Measurements from ENCODE around the gene B3GALNT2.
"Not testable (repeated sequence)": the region's sequence is repeated elsewhere in the genome, so short reads cannot be mapped to it uniquely, and the experiment has no call there.

B3GALNT2 gene

GRCh38 chr1:235545292-235545930 lies 41.2 kb upstream of the B3GALNT2 start:
- Histone ChIP-seq H3K4me3 (replicated peaks; ENCODE audit: low read depth, low read length) (no peak overlapping the region), H3K27me3 (replicated peaks; ENCODE audit: control insufficient read depth, insufficient read depth, low read length) (no peaks in the 10 kb centered on the region), H3K36me3 (ENCODE audit: control insufficient read depth, insufficient read depth, low read length) (no peaks in the 10 kb centered on the region)
- no peak for TF ChIP-seq CTCF (IDR thresholded peaks at IDR 0.05; ENCODE audit: insufficient read depth, low read length, poor library complexity, severe bottlenecking)
- DNase-seq (ENCODE audit: extremely low read depth, insufficient read length): no peak

GRCh38 chr1:235542845-235543244 lies 38.6 kb upstream of the B3GALNT2 start:
- H3K27me3 ChIP-seq (replicated peaks; ENCODE audit: control insufficient read depth, insufficient read depth, low read length); H3K36me3 ChIP-seq (ENCODE audit: control insufficient read depth, insufficient read depth, low read length); DNase-seq (ENCODE audit: extremely low read depth, insufficient read length); H3K4me3 ChIP-seq (replicated peaks; ENCODE audit: low read depth, low read length): not testable (repeated sequence)

- no peak for TF ChIP-seq CTCF (IDR thresholded peaks at IDR 0.05; ENCODE audit: insufficient read depth, low read length, poor library complexity, severe bottlenecking)
- Histone ChIP-seq H3K27me3 (replicated peaks; ENCODE audit: control insufficient read depth, insufficient read depth, low read length) (no peaks in the 10 kb centered on the region), H3K4me3 (replicated peaks; ENCODE audit: low read depth, low read length) (no peak overlapping the region), H3K36me3 (ENCODE audit: control insufficient read depth, insufficient read depth, low read length) (no peaks in the 10 kb centered on the region)
- no peak for DNase-seq (ENCODE audit: extremely low read depth, insufficient read length)
Measured at GRCh38 chr1:235533476-235534168, 29.4 kb upstream of the B3GALNT2 start.

GRCh38 chr1:235532360-235532759 lies 28.1 kb upstream of the B3GALNT2 start:
- no peaks in the 10 kb centered on the region for H3K27me3 ChIP-seq (replicated peaks; ENCODE audit: control insufficient read depth, insufficient read depth, low read length)
- H3K36me3 ChIP-seq (ENCODE audit: control insufficient read depth, insufficient read depth, low read length): no peaks in the 10 kb centered on the region
- no peak for DNase-seq (ENCODE audit: extremely low read depth, insufficient read length)
- no peak for TF ChIP-seq CTCF (IDR thresholded peaks at IDR 0.05; ENCODE audit: insufficient read depth, low read length, poor library complexity, severe bottlenecking)
- H3K4me3 ChIP-seq (replicated peaks; ENCODE audit: low read depth, low read length): no peak overlapping the region

- TF ChIP-seq CTCF (IDR thresholded peaks at IDR 0.05; ENCODE audit: insufficient read depth, low read length, poor library complexity, severe bottlenecking): no peak
- Histone ChIP-seq H3K36me3 (ENCODE audit: control insufficient read depth, insufficient read depth, low read length) (no peaks in the 10 kb centered on the region), H3K27me3 (replicated peaks; ENCODE audit: control insufficient read depth, insufficient read depth, low read length) (no peaks in the 10 kb centered on the region), H3K4me3 (replicated peaks; ENCODE audit: low read depth, low read length) (no peak overlapping the region)
- no peak for DNase-seq (ENCODE audit: extremely low read depth, insufficient read length)
Measured at GRCh38 chr1:235527196-235527814, 23.1 kb upstream of the B3GALNT2 start.

GRCh38 chr1:235525314-235525713 lies 21.1 kb upstream of the B3GALNT2 start:
- TF ChIP-seq CTCF (IDR thresholded peaks at IDR 0.05; ENCODE audit: insufficient read depth, low read length, poor library complexity, severe bottlenecking): no peak
- no peak for DNase-seq (ENCODE audit: extremely low read depth, insufficient read length)
- Histone ChIP-seq H3K4me3 (replicated peaks; ENCODE audit: low read depth, low read length) (no peak overlapping the region), H3K27me3 (replicated peaks; ENCODE audit: control insufficient read depth, insufficient read depth, low read length) (no peaks in the 10 kb centered on the region), H3K36me3 (ENCODE audit: control insufficient read depth, insufficient read depth, low read length) (no peaks in the 10 kb centered on the region)
